Nephron progenitor cell (in vitro differentiated cells): ENCODE results near the gene GNB4.

ENCODE experiments used
- DNase-seq: peaks from one replicate; pipeline ENCODE4 v3.0.0; 2021
- H3K27ac Mint-ChIP-seq: 2 replicates; pipeline ENCODE4 v1.8.0; 2021; ENCODE audit warnings: mild to moderate bottlenecking, moderate library complexity, mixed read lengths
- H3K27me3 Mint-ChIP-seq: 2 replicates; pipeline ENCODE4 v1.8.0; 2021; ENCODE audit warnings: mild to moderate bottlenecking, low read depth, mixed read lengths; ENCODE audit not compliant: poor library complexity
- H3K36me3 Mint-ChIP-seq: 2 replicates; pipeline ENCODE4 v1.8.0; 2021; ENCODE audit warnings: low read depth, mixed read lengths
- H3K4me1 Mint-ChIP-seq: 2 replicates; pipeline ENCODE4 v1.8.0; 2021; ENCODE audit warnings: mixed read lengths
- H3K4me3 Mint-ChIP-seq: 2 replicates; pipeline ENCODE4 v1.8.0; 2021; ENCODE audit warnings: mild to moderate bottlenecking, moderate library complexity, mixed read lengths
- H3K9me3 Mint-ChIP-seq: 2 replicates; pipeline ENCODE4 v1.8.0; 2021; ENCODE audit warnings: mild to moderate bottlenecking, moderate library complexity, mixed read lengths
- CTCF ChIP-seq: fragments of 200-600 bp; sonication (generic); IDR thresholded peaks from 2 replicates; pipeline ENCODE4 v1.5.0; 2021; ENCODE audit warnings: antibody characterized with exemption

The GNB4 gene

GRCh38 chr3:179348325-179349013 is 102.8 kb downstream of the GNB4 start:
- H3K27ac Mint-ChIP-seq = no peak overlapping the region
- peak overlapping the region; percentile 98 for H3K4me3 Mint-ChIP-seq
- no peaks in the 10 kb centered on the region for H3K27me3 Mint-ChIP-seq
- no peak for TF ChIP-seq CTCF
- H3K9me3 Mint-ChIP-seq = no peaks in the 10 kb centered on the region
- H3K4me1 Mint-ChIP-seq = peaks cover 16% of the 10 kb centered on the region
- no peak for DNase-seq
- peaks cover 38% of the 10 kb centered on the region for H3K36me3 Mint-ChIP-seq

GRCh38 chr3:179347345-179348194 is 103.7 kb downstream of the GNB4 start, which contains the start of gene MFN1:
MFN1 (plus strand) TSS chr3:179347709; CDS start chr3:179348852, 1,143 bp downstream.
- H3K4me3 Mint-ChIP-seq = peak within 1 kb of the TSS; percentile 98
- peak; percentile 78 for DNase-seq
- peaks cover 16% of the 10 kb centered on the region for H3K4me1 Mint-ChIP-seq
- peak within 1 kb of the TSS; percentile 98 for H3K27ac Mint-ChIP-seq
- H3K27me3 Mint-ChIP-seq = no peaks in the 10 kb centered on the region
- peaks cover 33% of the 10 kb centered on the region for H3K36me3 Mint-ChIP-seq
- TF ChIP-seq CTCF = no peak
- no peaks in the 10 kb centered on the region for H3K9me3 Mint-ChIP-seq
